GM12891 (cell line): ENCODE results near the gene REPIN1.

Source experiments
- DNase-seq: peaks from one replicate; pipeline ENCODE4 v3.0.0; 2011; ENCODE audit warnings: low spot score; ENCODE audit not compliant: insufficient read length
- FAIRE-seq: peaks from 2 replicates; lab custom pipeline; 2011; peaks lifted over from hg19 to GRCh38; lab: Jason Lieb, UNC
- PAX5 ChIP-seq: IDR thresholded peaks from 2 replicates; pipeline ENCODE4 v1.6.1; 2011; ENCODE audit warnings: low read length, moderate library complexity, mild to moderate bottlenecking; ENCODE audit not compliant: insufficient read depth, severe bottlenecking
- POLR2A ChIP-seq: IDR thresholded peaks from 2 replicates; pipeline ENCODE4 v1.6.1; 2011; ENCODE audit warnings: low read depth, low read length, control low read depth
- POLR2AphosphoS5 ChIP-seq: IDR thresholded peaks from 2 replicates; pipeline ENCODE4 v1.6.1; 2011; ENCODE audit warnings: low read depth, low read length, control low read depth
- POU2F2 ChIP-seq: IDR thresholded peaks from 2 replicates; pipeline ENCODE4 v1.6.1; 2011; ENCODE audit warnings: low read depth, mild to moderate bottlenecking, control low read depth, low read length, moderate library complexity
- SPI1 ChIP-seq: IDR thresholded peaks from 2 replicates; pipeline ENCODE4 v1.6.1; 2011; ENCODE audit warnings: low read depth, low read length, control low read depth
- TAF1 ChIP-seq: IDR thresholded peaks from 2 replicates; pipeline ENCODE4 v1.6.1; 2011; ENCODE audit warnings: low read depth, low read length, control low read depth

REPIN1 gene

DNA sequence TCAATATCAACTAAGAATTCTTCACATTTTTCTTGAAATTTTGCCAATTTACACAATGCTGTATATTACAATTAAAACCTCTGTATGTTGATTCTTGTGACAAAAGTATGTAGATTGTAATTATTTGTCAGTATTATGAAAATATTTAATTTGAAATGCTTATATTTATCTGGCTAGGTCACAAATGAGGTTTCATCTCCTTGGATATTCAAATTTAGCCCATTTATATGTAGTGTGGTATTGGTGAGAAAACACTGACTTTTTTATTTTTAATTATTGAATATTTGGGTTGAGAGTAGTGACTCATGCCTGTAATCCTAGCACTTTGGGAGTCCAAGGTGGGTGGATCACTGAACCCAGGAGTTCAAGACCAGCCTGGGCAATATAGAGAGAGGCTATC, 24.3 kb upstream of the REPIN1 start:
- FAIRE-seq, result no peak
- no peak for TF ChIP-seq POLR2A
- no peak for TF ChIP-seq POU2F2
- TF ChIP-seq TAF1, result no peak
- no peak for TF ChIP-seq POLR2AphosphoS5
- TF ChIP-seq SPI1, result no peak
- TF ChIP-seq PAX5, result no peak
- no peak for DNase-seq

DNA sequence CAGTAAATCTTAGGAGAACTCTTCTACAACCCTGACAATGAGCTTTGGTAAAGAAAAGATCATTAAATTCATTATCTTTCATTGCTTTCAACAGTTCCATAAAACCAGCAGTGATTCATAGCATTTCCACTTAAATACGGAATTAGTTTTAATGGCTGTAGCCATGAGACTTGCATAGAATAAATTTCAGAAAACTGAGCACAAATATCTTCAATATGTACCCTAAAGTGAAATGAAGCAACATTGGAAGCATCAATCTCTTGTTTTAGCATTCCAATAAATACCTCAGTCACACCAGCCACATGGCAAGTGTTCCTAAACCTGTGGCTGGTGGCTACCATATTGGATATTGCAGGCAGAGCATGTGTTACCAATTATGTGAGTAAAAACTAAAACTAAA, 23.6 kb upstream of the REPIN1 start:
- DNase-seq (no peak), FAIRE-seq (no peak)
- TF ChIP-seq POLR2AphosphoS5 (no peak), POU2F2 (no peak), TAF1 (no peak), POLR2A (no peak)

DNA sequence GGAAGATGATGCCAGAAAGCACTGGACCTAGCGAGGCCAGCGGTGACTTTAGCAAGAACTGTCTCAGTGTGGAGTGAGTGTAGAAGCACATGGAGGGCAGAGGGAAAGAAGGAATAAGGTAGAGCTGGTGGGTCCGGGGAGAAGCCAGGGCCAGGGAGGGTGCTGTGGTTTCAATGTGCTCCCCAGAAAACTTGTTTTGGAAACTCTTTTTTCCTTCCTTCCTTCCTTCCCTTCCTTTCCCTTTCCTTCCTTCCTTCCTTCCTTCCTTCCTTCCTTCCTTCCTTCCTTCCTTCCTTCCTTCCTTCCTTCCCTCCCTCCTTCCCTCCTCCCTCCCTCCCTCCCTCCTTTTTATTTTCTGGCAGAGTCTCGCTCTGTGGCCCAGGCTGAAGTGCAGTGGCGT, 21.7 kb upstream of the REPIN1 start:
- DNase-seq (no peak), FAIRE-seq (no peak)
- no peak for TF ChIP-seq TAF1
- TF ChIP-seq SPI1, result no peak
- TF ChIP-seq POLR2A, result no peak
- TF ChIP-seq POLR2AphosphoS5, result no peak
- no peak for TF ChIP-seq PAX5
- no peak for TF ChIP-seq POU2F2

DNA sequence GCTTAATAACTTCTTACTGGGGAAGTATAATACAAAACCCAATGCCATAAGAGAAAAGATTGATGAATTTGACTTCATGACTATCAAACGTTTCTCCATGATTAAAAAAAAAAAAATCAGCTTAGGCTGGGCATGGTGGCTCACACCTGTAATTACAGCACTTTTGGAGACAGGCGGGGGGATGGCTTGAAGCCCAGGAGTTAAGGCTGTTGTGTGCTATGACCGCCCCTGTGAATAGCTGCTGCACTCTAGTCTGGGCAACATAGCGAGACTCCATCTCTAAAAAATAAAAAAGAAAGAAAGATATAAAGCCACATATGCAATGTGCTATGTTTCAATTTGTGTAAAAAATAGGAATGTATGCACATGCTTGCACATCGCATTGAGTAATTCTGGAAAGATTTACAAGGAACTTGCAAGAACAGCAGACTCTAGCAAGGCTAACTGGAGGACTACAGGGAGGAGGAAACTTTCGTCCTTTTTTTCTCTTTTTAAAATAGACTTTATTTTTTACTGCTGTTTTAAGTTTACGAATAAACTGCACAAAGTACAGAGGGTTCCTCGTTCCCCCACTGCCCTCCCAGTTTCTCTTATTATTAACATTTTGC, 16.9 kb upstream of the REPIN1 start:
- DNase-seq (no peak), FAIRE-seq (no peak)
- TF ChIP-seq POLR2AphosphoS5 (no peak), PAX5 (no peak), POLR2A (no peak), TAF1 (no peak), POU2F2 (no peak), SPI1 (no peak)

DNA sequence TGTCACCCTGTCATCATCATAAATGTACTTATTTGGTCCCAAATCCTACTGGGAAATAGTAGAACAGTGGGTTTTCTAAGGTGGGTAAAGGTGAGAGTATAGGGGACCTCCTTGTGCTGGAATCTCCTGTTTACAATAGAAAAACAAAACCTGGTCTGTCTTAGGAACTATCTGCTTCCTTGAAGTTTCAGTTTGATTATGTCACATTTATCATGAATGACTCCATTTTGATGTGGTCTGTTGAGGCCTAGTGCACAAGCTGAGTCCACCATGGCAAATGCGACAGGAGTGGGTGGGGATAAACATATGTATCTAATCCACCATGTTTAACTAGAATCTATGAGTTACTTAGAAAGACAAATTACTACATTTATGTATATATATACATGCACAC, 13.0 kb upstream of the REPIN1 start:
- DNase-seq, result no peak
- no peak for FAIRE-seq
- no peak for TF ChIP-seq TAF1
- no peak for TF ChIP-seq POU2F2
- TF ChIP-seq POLR2AphosphoS5, result no peak
- TF ChIP-seq PAX5, result no peak
- TF ChIP-seq POLR2A, result no peak

DNA sequence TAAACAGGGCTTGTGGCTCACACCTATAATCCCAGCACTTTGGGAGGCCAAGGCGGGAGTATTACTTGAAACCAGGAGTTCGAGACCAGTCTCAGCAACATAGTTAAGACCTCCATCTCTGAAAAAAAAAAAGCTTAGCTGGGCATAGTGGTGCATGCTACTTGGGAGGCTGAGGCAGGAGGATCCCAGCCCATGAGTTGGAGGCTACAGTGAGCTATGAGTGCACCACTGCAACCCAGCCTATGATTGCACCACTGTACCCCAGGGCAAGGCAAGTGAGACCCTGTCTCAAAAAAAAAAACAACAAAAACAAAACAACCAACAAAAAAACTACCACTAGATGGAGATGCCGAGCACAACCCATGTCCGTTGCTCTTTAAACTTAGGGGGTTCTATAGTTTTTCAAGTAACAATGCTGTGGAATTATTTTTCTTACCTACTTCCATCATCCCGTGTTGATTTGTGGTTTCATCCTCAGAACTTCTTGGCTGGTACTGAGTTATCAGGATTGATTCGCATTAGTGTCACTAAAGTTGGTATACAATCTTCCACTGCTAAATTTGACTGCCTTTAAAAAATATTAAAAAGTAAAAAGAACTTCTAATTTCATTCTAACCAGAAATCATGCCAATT, 12.2 kb upstream of the REPIN1 start:
- FAIRE-seq (no peak), DNase-seq (no peak)
- TF ChIP-seq POLR2AphosphoS5, result no peak
- TF ChIP-seq PAX5, result no peak
- no peak for TF ChIP-seq POU2F2
- TF ChIP-seq SPI1, result no peak
- TF ChIP-seq TAF1, result no peak

DNA sequence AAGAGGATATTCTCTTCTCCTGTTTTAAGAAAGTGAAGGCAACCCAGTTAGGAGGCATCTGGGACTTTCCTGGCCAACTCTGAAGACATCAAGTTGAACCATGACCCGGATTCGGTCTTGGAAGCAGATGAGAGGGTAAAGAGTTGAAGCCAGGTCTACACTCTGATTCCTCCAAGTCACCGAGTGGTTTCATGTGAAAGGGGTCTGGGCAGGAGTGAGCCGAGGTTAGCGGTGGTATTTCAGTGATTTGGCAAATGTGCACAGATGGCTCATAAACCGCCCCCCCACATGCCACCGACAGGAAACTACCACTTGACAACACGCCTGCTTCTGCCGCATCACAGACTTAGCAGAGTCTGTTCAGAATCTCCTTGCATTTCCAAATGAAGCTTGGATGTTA, 11.4 kb upstream of the REPIN1 start:
- FAIRE-seq (peak; percentile 56), DNase-seq (no peak)
- TF ChIP-seq POLR2AphosphoS5 (no peak), PAX5 (no peak), POU2F2 (no peak), SPI1 (no peak), TAF1 (no peak), POLR2A (no peak)

DNA sequence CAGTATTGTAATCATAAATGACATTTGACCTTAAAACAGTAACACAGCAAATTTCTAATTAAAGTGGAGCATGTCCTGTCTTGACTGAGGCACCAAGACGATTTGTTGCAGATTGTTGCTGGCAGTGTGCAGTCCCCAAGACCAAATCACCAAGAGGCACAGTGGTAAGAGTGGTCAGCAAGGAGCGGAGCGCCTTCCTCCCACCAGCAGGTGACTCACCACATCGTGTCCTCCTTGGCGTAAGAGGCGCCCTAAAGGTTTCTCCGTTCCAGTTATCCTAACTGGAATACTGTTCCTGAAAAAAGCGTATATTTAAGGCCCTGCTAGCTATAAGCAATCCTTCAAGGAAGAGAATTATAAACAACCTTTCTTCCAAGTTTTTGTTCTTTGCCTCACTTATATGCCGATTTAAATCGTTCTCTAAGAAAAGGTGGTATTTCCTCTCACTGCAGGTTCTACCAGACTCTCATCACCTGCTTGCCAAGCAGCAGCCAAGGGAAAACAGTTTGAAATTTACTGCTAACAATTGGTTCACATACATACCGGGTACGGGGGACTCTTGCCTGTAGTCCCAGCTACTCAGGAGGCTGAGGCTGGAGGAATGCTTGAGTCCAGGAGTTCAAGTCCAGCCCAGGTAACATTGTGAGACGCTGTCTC, 10.7 kb upstream of the REPIN1 start:
- FAIRE-seq, result peak; percentile 13
- no peak for DNase-seq

DNA sequence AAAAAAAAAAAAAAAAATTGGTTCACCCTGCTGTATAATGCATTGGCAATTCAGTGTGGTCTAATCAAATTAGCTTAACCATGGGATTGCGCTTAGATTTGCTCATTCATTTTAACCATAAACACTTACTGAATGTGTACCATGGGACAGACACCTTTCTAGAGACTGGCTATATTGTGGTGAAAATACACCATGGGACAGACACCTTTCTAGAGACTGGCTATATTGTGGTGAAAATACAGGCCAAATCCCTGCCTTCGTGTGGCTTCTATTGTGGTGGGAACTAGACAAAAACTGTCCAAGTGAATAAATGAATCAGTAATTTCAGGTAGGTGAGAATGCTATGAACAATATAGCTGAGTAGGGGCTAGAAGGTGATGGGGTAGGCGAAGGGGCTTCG, 10.2 kb upstream of the REPIN1 start:
- TF ChIP-seq POLR2A, result no peak
- no peak for TF ChIP-seq POLR2AphosphoS5
- TF ChIP-seq POU2F2, result no peak
- TF ChIP-seq PAX5, result no peak
- TF ChIP-seq TAF1, result no peak
- TF ChIP-seq SPI1, result no peak
- FAIRE-seq (peak; percentile 47), DNase-seq (no peak)

More for the DNA sequence above, 10.7 kb upstream of the REPIN1 start:
- TF ChIP-seq PAX5, result no peak
- TF ChIP-seq POLR2AphosphoS5, result no peak
- no peak for TF ChIP-seq SPI1
- TF ChIP-seq POLR2A, result no peak
- no peak for TF ChIP-seq POU2F2
